ENCODE measurements around the gene FAM217B.

The FAM217B gene

GRCh38 chr20:59940129-59940955, at the start of gene FAM217B, which contains the start of gene PPP1R3D:
TSS of gene FAM217B (plus strand) at chr20:59940389. CDS start at chr20:59943944, 3,555 bp downstream.
TSS of gene PPP1R3D (minus strand) at chr20:59940305. CDS start at chr20:59939931, 374 bp downstream.
- peak within 1 kb of the TSS; percentile 71 for H3K4me3 ChIP-seq (ENCODE audit: low read depth, low read length)
- in situ Hi-C loops (cut with HindIII; ENCODE audit: low sequenced_read_pairs) = no loop called here
- no peak for TF ChIP-seq CTCF (IDR thresholded peaks at IDR 0.05; ENCODE audit: low read depth, low read length, missing control alignments)
- peak; percentile 89 for DNase-seq (ENCODE audit: low read depth)

- TF ChIP-seq CTCF (IDR thresholded peaks at IDR 0.05; ENCODE audit: low read depth, low read length, missing control alignments) = no peak
- no peak for DNase-seq (ENCODE audit: low read depth)
- in situ Hi-C loops (cut with HindIII; ENCODE audit: low sequenced_read_pairs) = no loop called here
- H3K4me3 ChIP-seq (ENCODE audit: low read depth, low read length) = no peak overlapping the region
These were observed 48.6 kb upstream of the FAM217B start for GRCh38 chr20:59891581-59891980.

GRCh38 chr20:59895908-59896307, 44.3 kb upstream of the FAM217B start:
- in situ Hi-C loops (cut with HindIII; ENCODE audit: low sequenced_read_pairs) = no loop called here
- no peak for DNase-seq (ENCODE audit: low read depth)
- no peak overlapping the region for H3K4me3 ChIP-seq (ENCODE audit: low read depth, low read length)
- TF ChIP-seq CTCF (IDR thresholded peaks at IDR 0.05; ENCODE audit: low read depth, low read length, missing control alignments) = no peak

GRCh38 chr20:59902470-59902869, 37.7 kb upstream of the FAM217B start:
- TF ChIP-seq CTCF (IDR thresholded peaks at IDR 0.05; ENCODE audit: low read depth, low read length, missing control alignments) = no peak
- H3K4me3 ChIP-seq (ENCODE audit: low read depth, low read length) = no peak overlapping the region
- in situ Hi-C loops (cut with HindIII; ENCODE audit: low sequenced_read_pairs) = no loop called here
- no peak for DNase-seq (ENCODE audit: low read depth)

GRCh38 chr20:59903621-59904020, 36.6 kb upstream of the FAM217B start:
- DNase-seq (ENCODE audit: low read depth) = no peak
- H3K4me3 ChIP-seq (ENCODE audit: low read depth, low read length) = no peak overlapping the region
- in situ Hi-C loops (cut with HindIII; ENCODE audit: low sequenced_read_pairs) = no loop called here
- TF ChIP-seq CTCF (IDR thresholded peaks at IDR 0.05; ENCODE audit: low read depth, low read length, missing control alignments) = no peak

GRCh38 chr20:59908855-59909254, 31.3 kb upstream of the FAM217B start:
- H3K4me3 ChIP-seq (ENCODE audit: low read depth, low read length) = no peak overlapping the region
- in situ Hi-C loops (cut with HindIII; ENCODE audit: low sequenced_read_pairs) = no loop called here
- no peak for TF ChIP-seq CTCF (IDR thresholded peaks at IDR 0.05; ENCODE audit: low read depth, low read length, missing control alignments)
- DNase-seq (ENCODE audit: low read depth) = no peak
